ENCODE results near the gene ABCA4.

ABCA4 gene

GRCh38 chr1:94047949-94048348 is 73.0 kb downstream of the ABCA4 start:
- DNase-seq: no peak

DNA sequence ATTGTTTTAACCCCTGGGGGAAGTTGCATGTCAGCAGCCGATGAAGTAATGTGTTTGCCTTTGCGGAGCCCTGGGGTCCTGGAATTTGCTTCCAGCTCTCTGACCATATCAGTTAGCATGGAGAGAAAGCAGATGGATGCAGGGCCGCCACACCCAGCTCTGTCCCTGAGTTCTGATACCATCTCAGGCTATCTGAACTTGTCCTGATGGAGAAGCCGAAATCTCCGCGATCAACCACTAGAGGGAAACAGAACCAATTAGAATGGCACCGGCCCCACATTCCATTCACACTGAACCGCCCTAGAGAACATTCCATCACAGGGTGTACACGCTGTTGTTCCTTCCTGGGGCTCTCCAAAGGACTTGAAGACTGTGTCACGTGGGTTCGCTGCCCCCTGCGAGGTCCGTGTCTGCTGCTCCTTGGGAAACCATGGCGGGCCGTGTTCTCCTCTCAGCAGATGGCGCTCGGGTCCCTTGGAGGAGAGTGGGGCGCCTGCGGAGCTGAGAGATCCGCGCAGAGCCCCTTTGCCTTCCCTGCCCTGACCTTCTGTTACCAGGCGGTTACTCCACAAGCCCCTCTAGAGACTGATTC is 75.4 kb downstream of the ABCA4 start:
- peak; percentile 51 for DNase-seq

DNA sequence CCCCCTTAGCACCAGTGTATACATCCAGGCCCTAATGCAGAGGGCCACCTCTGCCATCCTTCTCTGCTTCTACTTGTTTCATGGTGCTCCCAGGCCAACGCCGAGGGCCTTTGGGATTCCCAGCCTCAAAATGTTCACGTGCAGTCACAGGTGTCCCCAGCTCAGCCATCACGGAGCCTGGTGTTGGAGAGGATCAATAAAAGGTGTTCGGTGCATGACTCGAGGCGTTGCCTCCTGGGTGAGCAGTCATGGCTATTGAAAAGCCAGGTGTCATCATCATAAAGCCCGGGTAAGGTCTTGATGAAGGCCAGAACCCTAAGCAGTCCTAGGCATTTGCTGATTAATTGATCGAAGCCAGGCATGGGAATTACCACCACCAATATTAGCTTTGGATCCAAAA is 76.1 kb downstream of the ABCA4 start:
- DNase-seq: no peak

- no peak for DNase-seq
Observed at GRCh38 chr1:94044290-94044790, 76.6 kb downstream of the ABCA4 start.

GRCh38 chr1:94043738-94044289 is 77.1 kb downstream of the ABCA4 start:
- DNase-seq: no peak

DNA sequence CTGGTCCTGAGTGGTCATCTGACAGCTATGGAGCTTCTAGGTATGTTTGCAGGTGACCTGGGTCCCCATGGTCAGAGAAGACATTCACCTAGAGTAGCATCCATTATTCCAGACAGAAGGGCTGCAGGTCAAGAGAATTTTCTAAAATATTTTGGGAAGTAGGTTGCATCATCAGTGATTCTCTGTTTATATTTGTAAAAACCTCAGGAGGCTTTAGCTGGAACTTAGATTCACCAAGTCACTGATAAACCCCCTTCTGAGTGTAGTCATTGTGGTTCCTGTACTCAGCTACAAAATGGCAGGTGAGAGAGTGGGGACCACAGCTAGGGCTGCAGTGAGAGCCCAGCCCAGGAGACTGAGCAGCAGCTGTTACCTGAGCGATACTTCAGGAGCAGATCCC is 78.6 kb downstream of the ABCA4 start:
- no peak for DNase-seq

- no peak for DNase-seq
Observed at GRCh38 chr1:94039871-94040569, 80.9 kb downstream of the ABCA4 start.

- no peak for DNase-seq
Observed at GRCh38 chr1:94039514-94039870, 81.5 kb downstream of the ABCA4 start.

GRCh38 chr1:94038511-94038910 is 82.4 kb downstream of the ABCA4 start:
- no peak for DNase-seq

DNA sequence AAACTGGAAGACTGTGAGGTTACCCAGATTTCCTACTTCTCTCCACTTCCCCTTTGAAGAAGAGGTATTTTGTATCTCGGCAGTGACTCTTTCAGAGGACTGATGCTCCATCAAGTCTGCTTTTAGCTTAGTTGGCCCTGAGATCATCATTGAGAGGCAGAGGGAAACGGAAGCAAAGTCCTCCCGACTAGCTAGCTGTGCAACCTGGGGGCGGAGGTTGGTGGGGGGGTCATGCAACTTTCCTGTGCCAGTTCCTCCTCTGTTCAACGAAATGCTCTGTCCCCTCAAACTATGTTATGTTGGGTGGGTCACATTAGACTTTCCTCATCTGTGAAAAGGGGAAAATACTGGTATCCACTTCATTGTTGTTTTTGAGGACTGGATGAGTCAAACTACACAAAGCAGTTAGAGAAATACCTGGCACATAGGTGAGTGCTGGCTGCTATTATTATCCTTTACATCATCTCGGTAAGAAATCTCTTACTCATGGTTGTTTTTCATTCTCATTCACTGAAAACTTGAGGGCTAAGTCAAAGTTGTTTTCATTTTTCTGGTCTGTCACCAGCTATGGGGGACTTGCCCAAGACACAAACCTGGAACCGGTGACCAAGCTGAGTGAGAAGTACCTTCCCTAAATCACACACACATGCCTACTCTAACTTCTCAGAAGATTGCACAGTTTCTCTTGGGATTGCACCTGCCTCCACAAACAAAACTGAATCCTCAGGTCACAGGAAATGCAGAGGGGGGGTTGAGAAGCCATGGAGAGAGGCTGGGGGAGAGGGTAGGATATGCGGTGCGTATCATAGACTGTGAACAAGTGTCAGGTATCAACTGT is 83.3 kb downstream of the ABCA4 start:
- no peak for DNase-seq

DNA sequence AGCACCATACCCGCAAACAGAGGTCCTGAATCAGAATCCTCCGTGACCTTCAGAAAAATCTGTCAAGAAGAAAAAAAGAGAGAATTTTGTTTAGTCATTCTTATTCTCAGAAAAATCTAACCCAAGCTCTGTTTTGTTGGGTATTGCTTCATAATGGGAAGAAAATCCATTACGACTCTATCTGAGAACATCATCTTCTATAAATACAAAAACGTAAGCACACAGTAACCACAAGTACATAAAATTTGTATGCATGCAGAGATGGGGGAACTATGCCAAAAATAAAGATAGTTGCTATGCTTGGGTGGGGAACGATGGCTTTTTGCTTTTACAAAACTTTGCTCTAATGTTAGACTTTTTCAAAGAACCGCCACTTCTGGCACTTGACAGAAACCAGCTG is 84.2 kb downstream of the ABCA4 start:
- no peak for DNase-seq

DNA sequence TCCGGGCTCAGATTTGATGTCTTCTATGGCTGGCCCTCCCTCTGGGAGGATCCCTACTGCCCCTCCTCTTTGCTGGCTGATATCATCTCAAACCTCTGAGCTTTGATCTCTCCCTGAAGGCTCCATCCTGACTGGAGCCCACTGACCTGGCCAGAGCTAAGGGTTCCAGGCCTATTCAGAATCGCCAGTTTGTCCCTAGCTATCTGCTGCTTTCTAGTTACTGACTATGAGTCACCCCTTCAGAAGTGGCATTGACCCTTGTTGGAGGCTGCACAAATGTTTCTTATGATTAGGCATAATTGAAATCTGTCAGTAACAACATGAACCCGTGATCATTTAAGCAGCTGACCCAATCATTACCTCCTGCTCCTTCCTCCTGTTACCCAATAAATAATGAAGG is 87.1 kb downstream of the ABCA4 start:
- no peak for DNase-seq

GRCh38 chr1:94032637-94033036 is 88.3 kb downstream of the ABCA4 start:
- no peak for DNase-seq

DNA sequence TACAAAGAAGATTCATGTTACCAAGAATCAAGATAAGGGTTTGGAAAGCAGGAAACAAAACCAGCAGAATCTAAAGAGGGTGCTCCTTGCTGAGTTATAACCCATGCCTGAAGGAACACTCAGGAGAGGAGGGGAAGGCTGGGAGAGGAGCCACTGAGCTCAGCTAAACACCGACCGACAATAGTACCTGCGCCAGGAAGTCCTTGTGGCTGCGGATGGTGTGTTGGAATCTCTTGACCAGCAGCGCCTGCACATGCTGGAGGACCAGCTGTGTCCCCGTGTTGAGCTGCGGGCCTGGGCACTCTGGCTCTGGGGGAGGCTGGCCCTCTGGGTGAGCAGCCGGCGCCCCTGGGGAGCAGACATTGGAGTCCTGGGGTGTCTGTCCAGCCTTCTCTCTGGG is 89.4 kb downstream of the ABCA4 start:
- DNase-seq: no peak

GRCh38 chr1:94031154-94031553 is 89.8 kb downstream of the ABCA4 start:
- DNase-seq: no peak

DNA sequence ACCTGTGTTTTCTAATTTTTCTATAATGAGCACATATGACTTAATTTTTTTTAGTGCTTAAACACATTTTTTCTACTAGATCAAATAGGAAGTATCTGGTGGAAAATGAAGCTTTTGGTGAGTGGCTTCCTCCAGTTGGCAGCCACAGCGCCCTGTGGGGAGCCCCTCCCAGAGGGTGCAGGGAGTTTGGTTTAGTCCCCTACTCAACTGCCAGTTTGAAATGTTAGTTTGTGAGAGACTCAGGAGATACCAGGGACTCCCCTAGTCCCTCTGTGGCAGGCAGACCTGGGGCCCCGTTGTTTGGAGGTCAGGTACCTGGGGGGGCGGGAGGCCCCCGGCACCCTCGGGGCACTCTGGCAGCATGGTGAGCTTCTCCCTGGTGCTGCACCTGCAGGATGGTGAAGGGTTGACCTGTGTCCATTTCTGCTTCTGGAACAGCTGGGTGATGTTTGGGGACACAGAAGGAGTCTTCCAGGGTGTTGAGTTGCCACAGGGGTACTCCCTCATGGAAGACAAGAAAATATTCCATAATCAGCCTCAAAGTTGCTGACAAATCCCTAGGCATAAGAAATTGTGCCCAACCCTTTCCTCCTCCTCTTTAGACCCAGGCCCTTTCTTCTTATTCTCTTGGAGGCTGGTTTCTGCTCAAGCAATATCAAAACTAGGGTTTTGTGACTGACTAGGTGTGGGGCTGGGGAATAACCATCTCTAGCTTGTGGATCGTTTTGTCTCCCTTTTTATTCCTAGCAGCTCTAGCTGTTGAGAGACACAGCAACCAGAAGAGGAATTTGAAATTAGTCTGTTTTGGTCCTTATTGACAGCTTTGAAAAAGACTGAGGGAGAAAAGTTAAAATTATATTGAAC is 91.6 kb downstream of the ABCA4 start:
- no peak for DNase-seq

DNA sequence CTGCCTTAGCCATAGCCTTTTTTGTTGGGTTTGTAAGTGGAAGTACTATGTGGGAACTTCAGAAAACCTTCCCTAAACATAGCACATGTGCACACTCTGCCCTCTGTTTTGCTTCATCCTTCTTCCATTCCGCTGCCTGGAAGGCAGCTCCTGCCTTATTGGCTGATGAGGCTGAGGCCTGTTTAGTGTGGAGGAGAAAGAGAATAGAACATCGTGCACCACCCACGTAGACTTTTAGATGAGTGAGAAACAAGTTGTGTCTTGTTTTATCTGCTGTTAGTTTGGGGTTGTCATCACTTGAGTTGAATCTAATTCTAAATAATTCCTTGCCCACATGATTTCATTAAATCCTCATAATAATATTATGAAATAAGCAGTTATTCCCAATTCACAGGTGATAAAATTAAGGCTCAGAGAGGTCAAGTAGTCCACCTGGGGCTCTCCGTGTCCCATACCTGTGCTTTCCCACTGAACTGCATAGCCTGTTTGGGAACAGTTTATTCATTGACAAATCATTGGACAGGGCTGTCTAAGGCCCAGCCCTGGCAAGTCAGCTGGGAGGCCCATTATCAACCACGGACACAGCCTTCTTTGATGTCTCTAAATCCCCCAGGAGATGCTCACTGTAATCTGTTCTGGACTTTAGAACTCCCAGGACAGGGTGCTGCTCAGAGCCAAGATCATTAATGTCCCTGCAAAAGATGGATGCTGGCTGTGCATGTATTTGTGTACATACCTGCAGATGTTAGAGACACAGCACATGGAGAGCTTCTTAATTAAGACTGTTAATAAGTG is 93.0 kb downstream of the ABCA4 start:
- no peak for DNase-seq

- no peak for DNase-seq
Observed at GRCh38 chr1:94026619-94027380, 94.1 kb downstream of the ABCA4 start.

DNA sequence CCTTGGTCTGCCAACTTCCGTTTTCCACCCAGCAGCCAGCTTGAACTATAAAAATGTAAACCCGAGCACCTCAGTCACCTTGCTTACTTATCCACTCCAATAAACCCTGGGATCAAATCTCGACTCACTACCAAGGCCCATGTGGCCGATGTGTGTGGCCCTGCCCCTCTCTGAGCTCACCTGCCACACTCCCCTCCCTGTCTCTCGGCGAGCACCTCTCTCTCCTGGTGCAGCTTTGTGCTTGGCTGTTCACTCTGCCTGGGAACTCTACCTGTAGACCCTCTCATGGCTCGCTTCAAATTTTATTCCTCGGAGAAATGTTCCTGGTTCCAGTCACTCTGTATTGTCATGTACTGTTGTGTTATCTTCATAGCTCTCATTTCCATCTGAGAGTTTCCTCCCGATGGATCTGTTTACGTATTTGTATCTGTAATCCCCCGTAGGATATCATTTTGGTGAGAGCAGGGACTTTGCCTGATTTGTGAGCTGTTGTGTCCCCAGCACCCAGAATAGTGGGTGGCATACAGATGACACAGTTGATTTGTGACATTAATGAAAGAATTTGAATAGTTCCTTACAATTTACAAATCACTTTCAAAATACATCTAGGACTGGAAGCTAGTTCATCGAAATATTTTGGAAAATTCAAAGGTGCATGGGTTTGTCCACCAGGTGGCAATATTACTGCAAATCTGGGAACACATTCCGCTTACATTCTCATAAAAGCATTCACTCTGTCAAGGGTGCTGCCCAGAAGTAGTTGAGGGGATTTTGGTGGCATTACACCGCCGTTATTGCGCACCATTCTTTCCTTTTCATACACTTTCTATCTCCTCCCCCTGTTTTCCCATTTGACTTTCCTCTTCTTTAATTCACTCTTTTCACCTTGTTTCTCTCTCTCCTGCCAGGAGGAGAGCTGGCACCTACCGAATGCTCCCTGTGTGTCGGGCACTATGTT is 95.3 kb downstream of the ABCA4 start:
- DNase-seq: peak; percentile 45
